CD8-positive, alpha-beta memory T cell (primary cell): ENCODE measurements around the gene SGCD. TPM values are rescaled to one million over a fixed set of nuclear protein-coding genes. Genes with fewer than 3 reads are reported as not detected.

Experiments used
- CTCF ChIA-PET: fragments of 350-600 bp; sonication (Branson Sonifier 250); formaldehyde crosslinking; loops from one replicate; lab custom pipeline; 2021; ENCODE audit warnings: antibody characterized with exemption; lab: Charles Lee
- POLR2A ChIA-PET: fragments of 350-600 bp; sonication (Branson Sonifier 250); formaldehyde crosslinking; loops from one replicate; lab custom pipeline; 2021; ENCODE audit warnings: antibody characterized with exemption; lab: Charles Lee
- DNase-seq, 5 donors: peaks; one replicate each; pipeline versions ENCODE4 v3.0.0 to v3.0.0-alpha.2; 2020 to 2022; ENCODE audit warnings: mixed read lengths in 1 of 5
- H3K27ac ChIP-seq: one replicate; pipeline ENCODE4 v1.7.0; 2013; ENCODE audit warnings: low read depth, mild to moderate bottlenecking, low read length, moderate library complexity
- H3K27me3 ChIP-seq: 2 replicates; pipeline ENCODE4 v1.7.0; 2013; ENCODE audit warnings: low read length, mild to moderate bottlenecking; ENCODE audit not compliant: insufficient read depth, poor library complexity, severe bottlenecking
- H3K36me3 ChIP-seq: 2 replicates; pipeline ENCODE4 v1.7.0; 2013; ENCODE audit warnings: mild to moderate bottlenecking, low read length, moderate library complexity; ENCODE audit not compliant: insufficient read depth
- H3K4me1 ChIP-seq: 2 replicates; pipeline ENCODE4 v1.7.0; 2013; ENCODE audit warnings: mild to moderate bottlenecking, low read length, moderate library complexity; ENCODE audit not compliant: insufficient read depth
- H3K4me3 ChIP-seq: 2 replicates; pipeline ENCODE4 v1.7.0; 2013; ENCODE audit warnings: mild to moderate bottlenecking, low read length
- H3K9me3 ChIP-seq: 2 replicates; pipeline ENCODE4 v1.7.0; 2013; ENCODE audit warnings: mild to moderate bottlenecking, low read length
- H3K27ac Mint-ChIP-seq, 8 donors: one replicate each; pipeline ENCODE4 v1.8.0; 2020 to 2021; ENCODE audit warnings: mixed read lengths in 8 of 8, mild to moderate bottlenecking in 6 of 8, inconsistent platforms in 3 of 8, moderate library complexity in 3 of 8
- H3K27me3 Mint-ChIP-seq, 2 donors: one replicate each; pipeline ENCODE4 v1.8.0; 2020 to 2021; ENCODE audit warnings: mixed read lengths in 2 of 2, mild to moderate bottlenecking in 1 of 2, moderate library complexity in 1 of 2
- H3K36me3 Mint-ChIP-seq, 3 donors: one replicate each; pipeline ENCODE4 v1.8.0; 2020 to 2021; ENCODE audit warnings: mixed read lengths in 3 of 3, inconsistent platforms in 1 of 3, mild to moderate bottlenecking in 1 of 3
- H3K4me1 Mint-ChIP-seq, 3 donors: one replicate each; pipeline ENCODE4 v1.8.0; 2020 to 2021; ENCODE audit warnings: mixed read lengths in 3 of 3, inconsistent platforms in 1 of 3, mild to moderate bottlenecking in 1 of 3
- H3K4me3 Mint-ChIP-seq, 7 donors: one replicate each; pipeline ENCODE4 v1.8.0; 2020 to 2021; ENCODE audit warnings: mixed read lengths in 7 of 7, mild to moderate bottlenecking in 6 of 7, moderate library complexity in 4 of 7, inconsistent platforms in 2 of 7
- H3K9me3 Mint-ChIP-seq, 5 donors: one replicate each; pipeline ENCODE4 v1.8.0; 2020 to 2022; ENCODE audit warnings: mixed read lengths in 5 of 5, mild to moderate bottlenecking in 3 of 5, moderate library complexity in 2 of 5, inconsistent platforms in 1 of 5
- polyA plus RNA-seq: library from polyadenylated mRNA; unstranded; fragments of 300-500 nt; fragmentation: Illumina TruSeq; gene quantifications from one replicate; pipeline ENCODE4 v1.2.3, GENCODE V29; 2021
- total RNA-seq, 2 experiments: library from RNA; stranded (reverse); gene quantifications; one replicate each; pipeline ENCODE4 v1.2.3, GENCODE V29; 2021

The SGCD gene
- total and polyA plus RNA-seq, 3 experiments from 2014 or later: 0.11 to 0.14 (median 0.11) TPM

GRCh38 chr5:156584871-156585270, 257.9 kb downstream of the SGCD start:
- POLR2A ChIA-PET: no interaction called here
- no peak overlapping the region for H3K4me3 Mint-ChIP-seq

GRCh38 chr5:156585999-156586398, 259.0 kb downstream of the SGCD start:
- ChIA-PET POLR2A (no interaction called here), CTCF (no interaction called here)
- Histone ChIP-seq H3K4me1 (no peaks in the 10 kb centered on the region), H3K27ac (no peak overlapping the region), H3K36me3 (no peaks in the 10 kb centered on the region), H3K27me3 (no peaks in the 10 kb centered on the region), H3K4me3 (no peak overlapping the region), H3K9me3 (no peaks in the 10 kb centered on the region)
- H3K27ac Mint-ChIP-seq: no peak overlapping the region
- H3K27me3 Mint-ChIP-seq: peaks cover 19 to 41% of the 10 kb centered on the region in 2 donors
- no peaks in the 10 kb centered on the region for H3K4me1 Mint-ChIP-seq
- peaks cover 0 to 3% (median 0%) of the 10 kb centered on the region in 5 donors for H3K9me3 Mint-ChIP-seq
- H3K4me3 Mint-ChIP-seq: no peak overlapping the region
- no peak for DNase-seq
- H3K36me3 Mint-ChIP-seq: no peaks in the 10 kb centered on the region

More at GRCh38 chr5:156584871-156585270, 257.9 kb downstream of the SGCD start:
- Histone ChIP-seq H3K4me1 (no peaks in the 10 kb centered on the region), H3K36me3 (no peaks in the 10 kb centered on the region), H3K9me3 (no peaks in the 10 kb centered on the region), H3K4me3 (no peak overlapping the region), H3K27me3 (no peaks in the 10 kb centered on the region), H3K27ac (no peak overlapping the region)
- no peak for DNase-seq
- Mint-ChIP-seq H3K27ac (peak overlapping the region in 1 of 8 donors; percentile 66), H3K27me3 (peaks cover 16 to 38% of the 10 kb centered on the region in 2 donors), H3K36me3 (no peaks in the 10 kb centered on the region), H3K4me1 (no peaks in the 10 kb centered on the region), H3K9me3 (peaks cover 0 to 6% (median 5%) of the 10 kb centered on the region in 5 donors)
- CTCF ChIA-PET: no interaction called here

- ChIA-PET CTCF (no interaction called here), POLR2A (no interaction called here)
- no peak overlapping the region for H3K27ac Mint-ChIP-seq
- Histone ChIP-seq H3K9me3 (no peaks in the 10 kb centered on the region), H3K27ac (no peak overlapping the region), H3K4me3 (no peak overlapping the region), H3K4me1 (no peaks in the 10 kb centered on the region), H3K36me3 (no peaks in the 10 kb centered on the region), H3K27me3 (no peaks in the 10 kb centered on the region)
- peaks cover 0 to 3% (median 0%) of the 10 kb centered on the region in 5 donors for H3K9me3 Mint-ChIP-seq
- H3K4me3 Mint-ChIP-seq: no peak overlapping the region
- H3K27me3 Mint-ChIP-seq: peaks cover 24 to 48% of the 10 kb centered on the region in 2 donors
- no peaks in the 10 kb centered on the region for H3K4me1 Mint-ChIP-seq
- no peaks in the 10 kb centered on the region for H3K36me3 Mint-ChIP-seq
- no peak for DNase-seq
Observed at GRCh38 chr5:156587012-156587411, 260.0 kb downstream of the SGCD start.

- Histone ChIP-seq H3K4me3 (no peak overlapping the region), H3K4me1 (no peaks in the 10 kb centered on the region), H3K27me3 (no peaks in the 10 kb centered on the region), H3K36me3 (no peaks in the 10 kb centered on the region), H3K9me3 (no peaks in the 10 kb centered on the region), H3K27ac (no peak overlapping the region)
- Mint-ChIP-seq H3K9me3 (peaks cover 0 to 1% (median 0%) of the 10 kb centered on the region in 5 donors), H3K27ac (no peak overlapping the region), H3K4me3 (no peak overlapping the region), H3K4me1 (no peaks in the 10 kb centered on the region), H3K27me3 (peaks cover 29 to 50% of the 10 kb centered on the region in 2 donors), H3K36me3 (no peaks in the 10 kb centered on the region)
- ChIA-PET CTCF (no interaction called here), POLR2A (no interaction called here)
- DNase-seq: no peak
Observed at GRCh38 chr5:156588306-156588705, 261.3 kb downstream of the SGCD start.

GRCh38 chr5:156589104-156589945, 262.4 kb downstream of the SGCD start:
- no peaks in the 10 kb centered on the region for H3K4me1 ChIP-seq
- POLR2A ChIA-PET: no interaction called here

GRCh38 chr5:156589946-156590216, 262.9 kb downstream of the SGCD start:
- Histone ChIP-seq H3K27ac (no peak overlapping the region), H3K4me1 (no peaks in the 10 kb centered on the region), H3K36me3 (no peaks in the 10 kb centered on the region), H3K4me3 (no peak overlapping the region), H3K27me3 (no peaks in the 10 kb centered on the region), H3K9me3 (no peaks in the 10 kb centered on the region)
- no peaks in the 10 kb centered on the region for H3K36me3 Mint-ChIP-seq
- no peak for DNase-seq
- no peak overlapping the region for H3K27ac Mint-ChIP-seq
- no peaks in the 10 kb centered on the region for H3K4me1 Mint-ChIP-seq
- CTCF ChIA-PET: no interaction called here
- POLR2A ChIA-PET: no interaction called here
- H3K4me3 Mint-ChIP-seq: no peak overlapping the region
- H3K9me3 Mint-ChIP-seq: peaks cover 0 to 1% (median 0%) of the 10 kb centered on the region in 5 donors
- H3K27me3 Mint-ChIP-seq: peaks cover 29 to 46% of the 10 kb centered on the region in 2 donors

More at GRCh38 chr5:156589104-156589945, 262.4 kb downstream of the SGCD start:
- Mint-ChIP-seq H3K27ac (no peak overlapping the region), H3K4me1 (no peaks in the 10 kb centered on the region), H3K36me3 (no peaks in the 10 kb centered on the region), H3K4me3 (no peak overlapping the region), H3K9me3 (peaks cover 0 to 1% (median 0%) of the 10 kb centered on the region in 5 donors), H3K27me3 (peaks cover 29 to 49% of the 10 kb centered on the region in 2 donors)
- Histone ChIP-seq H3K27me3 (no peaks in the 10 kb centered on the region), H3K36me3 (no peaks in the 10 kb centered on the region), H3K9me3 (no peaks in the 10 kb centered on the region), H3K4me3 (no peak overlapping the region), H3K27ac (no peak overlapping the region)
- CTCF ChIA-PET: no interaction called here
- DNase-seq: no peak

GRCh38 chr5:156590978-156591377, 264.0 kb downstream of the SGCD start:
- H3K36me3 ChIP-seq: no peaks in the 10 kb centered on the region
- no peak overlapping the region for H3K4me3 ChIP-seq
- POLR2A ChIA-PET: no interaction called here
- Mint-ChIP-seq H3K27me3 (peaks cover 25 to 46% of the 10 kb centered on the region in 2 donors), H3K27ac (peak overlapping the region in 1 of 8 donors; percentile 7), H3K36me3 (no peaks in the 10 kb centered on the region), H3K4me3 (no peak overlapping the region), H3K9me3 (peaks cover 0 to 1% (median 0%) of the 10 kb centered on the region in 5 donors), H3K4me1 (no peaks in the 10 kb centered on the region)
- H3K27ac ChIP-seq: no peak overlapping the region
- no peaks in the 10 kb centered on the region for H3K9me3 ChIP-seq
- CTCF ChIA-PET: no interaction called here
- DNase-seq: no peak
- H3K4me1 ChIP-seq: no peaks in the 10 kb centered on the region
- H3K27me3 ChIP-seq: no peaks in the 10 kb centered on the region

- DNase-seq: no peak
- H3K27ac Mint-ChIP-seq: no peak overlapping the region
- no peaks in the 10 kb centered on the region for H3K4me1 Mint-ChIP-seq
- ChIA-PET POLR2A (no interaction called here), CTCF (no interaction called here)
- H3K27me3 Mint-ChIP-seq: peaks cover 25 to 46% of the 10 kb centered on the region in 2 donors
- H3K27ac ChIP-seq: no peak overlapping the region
- no peak overlapping the region for H3K4me3 ChIP-seq
- H3K9me3 ChIP-seq: no peaks in the 10 kb centered on the region
- H3K9me3 Mint-ChIP-seq: peaks cover 0 to 1% (median 0%) of the 10 kb centered on the region in 5 donors
- no peaks in the 10 kb centered on the region for H3K4me1 ChIP-seq
- no peaks in the 10 kb centered on the region for H3K27me3 ChIP-seq
- no peaks in the 10 kb centered on the region for H3K36me3 ChIP-seq
- no peak overlapping the region for H3K4me3 Mint-ChIP-seq
- H3K36me3 Mint-ChIP-seq: no peaks in the 10 kb centered on the region
Observed at GRCh38 chr5:156591631-156592030, 264.7 kb downstream of the SGCD start.
